B cell (primary cell): ENCODE measurements around the gene HOXB8. TPM values are rescaled to one million over a fixed set of nuclear protein-coding genes. Genes with fewer than 3 reads are reported as not detected.

ENCODE experiments used
- ATAC-seq: fragments of 200-7000 bp; cut with Tn5 transposase; one replicate; pipeline ENCODE4 v1.10.0; 2021; ENCODE audit warnings: low read depth, mild to moderate bottlenecking, moderate number of reproducible peaks, moderate library complexity
- CTCF ChIA-PET: fragments of 350-600 bp; sonication (Branson Sonifier 250); formaldehyde crosslinking; loops from one replicate; lab custom pipeline; 2021; ENCODE audit warnings: antibody characterized with exemption, inconsistent platforms; lab: Charles Lee
- POLR2A ChIA-PET: fragments of 350-600 bp; sonication (Branson Sonifier 250); formaldehyde crosslinking; loops from one replicate; lab custom pipeline; 2021; ENCODE audit warnings: antibody characterized with exemption; lab: Charles Lee
- DNase-seq: peaks from one replicate; pipeline ENCODE4 v3.0.0; 2013
- H2AFZ ChIP-seq: 2 replicates; pipeline ENCODE4 v1.6.1; 2012; ENCODE audit warnings: mild to moderate bottlenecking, low read depth, low read length; ENCODE audit not compliant: insufficient read depth, poor library complexity, severe bottlenecking
- H3K27ac ChIP-seq, 2 donors: 1 replicate in 1 of 2; 2 replicates in 1 of 2; pipeline ENCODE4 v1.5.1; 2012 to 2013; ENCODE audit warnings: low read length in 2 of 2, mild to moderate bottlenecking in 2 of 2, moderate library complexity in 1 of 2
- H3K27me3 ChIP-seq, 4 experiments: fragments of 200-600 bp in 1 of 4; sonication (generic) in 1 of 4; replicated peaks in 1 of 4; 1 replicate in 2 of 4; 2 replicates in 2 of 4; pipeline versions ENCODE4 v1.6.1 to v1.7.0; 2013 to 2016; ENCODE audit warnings: low read length in 3 of 4, mild to moderate bottlenecking in 2 of 4, mixed read lengths in 1 of 4, moderate library complexity in 1 of 4; ENCODE audit not compliant: insufficient read depth in 4 of 4, control insufficient read depth in 3 of 4; ENCODE audit errors: control extremely low read depth in 1 of 4
- H3K36me3 ChIP-seq, 2 experiments: replicated peaks in 1 of 2; 1 replicate in 1 of 2; 2 replicates in 1 of 2; pipeline versions ENCODE4 v1.6.1 to v1.7.1; 2013; ENCODE audit warnings: low read length in 1 of 2; ENCODE audit not compliant: insufficient read depth in 2 of 2, control insufficient read depth in 1 of 2; ENCODE audit errors: control extremely low read depth in 1 of 2, extremely low read depth in 1 of 2
- H3K4me1 ChIP-seq, 2 donors: fragments of 200-600 bp in 1 of 2; sonication (generic) in 1 of 2; 1 replicate in 1 of 2; 2 replicates in 1 of 2; pipeline versions ENCODE4 v1.5.1 to v1.6.1; 2013 to 2017; ENCODE audit warnings: low read length in 2 of 2; ENCODE audit not compliant: control insufficient read depth in 2 of 2, insufficient read depth in 2 of 2
- H3K4me2 ChIP-seq: replicated peaks from 2 replicates; pipeline ENCODE3; 2012; ENCODE audit warnings: mild to moderate bottlenecking, low read depth, low read length; ENCODE audit not compliant: poor library complexity, severe bottlenecking
- H3K4me3 ChIP-seq, 5 experiments: fragments of 200-600 bp in 1 of 5; sonication (generic) in 1 of 5; 1 replicate in 3 of 5; 2 replicates in 2 of 5; pipeline versions ENCODE4 v1.5.1 to v1.7.0; 2011 to 2016; ENCODE audit warnings: low read length in 4 of 5, mild to moderate bottlenecking in 4 of 5, low read depth in 2 of 5, control low read depth in 1 of 5, moderate library complexity in 1 of 5; ENCODE audit not compliant: insufficient read depth in 1 of 5; ENCODE audit errors: control extremely low read depth in 1 of 5, extremely low read depth in 1 of 5
- H3K79me2 ChIP-seq: fragments of 200-600 bp; sonication (generic); one replicate; pipeline ENCODE4 v1.6.0; 2016; ENCODE audit warnings: low read length; ENCODE audit not compliant: control insufficient read depth, insufficient read depth
- H3K9ac ChIP-seq: fragments of 200-600 bp; sonication (generic); 2 replicates; pipeline ENCODE4 v1.6.1; 2017; ENCODE audit warnings: mild to moderate bottlenecking, low read length, moderate library complexity
- H3K9me3 ChIP-seq, 3 donors: one replicate each; pipeline versions ENCODE4 v1.6.1 to v1.7.1; 2013; ENCODE audit warnings: low read length in 2 of 3; ENCODE audit not compliant: control insufficient read depth in 2 of 3, insufficient read depth in 1 of 3; ENCODE audit errors: control extremely low read depth in 1 of 3
- H4K20me1 ChIP-seq: 2 replicates; pipeline ENCODE4 v1.6.0; 2012; ENCODE audit warnings: mild to moderate bottlenecking, low read length; ENCODE audit not compliant: insufficient read depth, control insufficient read depth, poor library complexity, severe bottlenecking
- H3K27ac Mint-ChIP-seq: one replicate; pipeline ENCODE4 v1.8.0; 2021; ENCODE audit warnings: mixed read lengths
- H3K27me3 Mint-ChIP-seq: one replicate; pipeline ENCODE4 v1.8.0; 2021; ENCODE audit warnings: mixed read lengths
- H3K4me1 Mint-ChIP-seq: one replicate; pipeline ENCODE4 v1.8.0; 2021; ENCODE audit warnings: mixed read lengths
- H3K4me3 Mint-ChIP-seq: one replicate; pipeline ENCODE4 v1.8.0; 2021; ENCODE audit warnings: mixed read lengths
- H3K9me3 Mint-ChIP-seq: one replicate; pipeline ENCODE4 v1.8.0; 2022; ENCODE audit warnings: mixed read lengths; ENCODE audit not compliant: insufficient read depth
- EZH2 ChIP-seq: IDR thresholded peaks from 2 replicates; pipeline ENCODE4 v1.6.1; 2012; ENCODE audit warnings: borderline replicate concordance, low read depth, mild to moderate bottlenecking, moderate library complexity, low read length; ENCODE audit not compliant: insufficient read depth, poor library complexity, severe bottlenecking
- WGBS: methylation state at CpG from one replicate; pipeline ENCODE4 v1.1.5; 2013; ENCODE audit warnings: missing lambda C conversion rate; ENCODE audit not compliant: insufficient coverage; 5-methylcytosine and 5-hydroxymethylcytosine counted together
- intact Hi-C: fragments of 100-400 bp; cut with micrococcal nuclease; formaldehyde crosslinking; loops from one replicate; pipeline ENCODE4 v1.10.0; 2022
- polyA plus RNA-seq: library from polyadenylated mRNA; depleted of rRNA; stranded (reverse); fragments of >200 nt; gene quantifications from 2 replicates; pipeline ENCODE4 v1.2.3, GENCODE V29; 2012
- total RNA-seq, 2 donors: library from RNA; stranded (reverse); fragments of 120-200 nt in 1 of 2; gene quantifications; 1 replicate in 1 of 2; 2 replicates in 1 of 2; pipeline versions ENCODE4 v1.2.3 to v1.2.4, GENCODE V29; 2013 to 2022
- TF ChIP-seq, protein P1 (sequence below): fragments of 200-600 bp; IDR thresholded peaks from one replicate; pipeline ENCODE4 v1.8.0; 2022; ENCODE audit warnings: antibody characterized with exemption, mild to moderate bottlenecking

HOXB8 gene
- total and polyA plus RNA-seq, 2 donors (not counting 1 experiment from before 2014, with no cell fraction given): not detected

DNA sequence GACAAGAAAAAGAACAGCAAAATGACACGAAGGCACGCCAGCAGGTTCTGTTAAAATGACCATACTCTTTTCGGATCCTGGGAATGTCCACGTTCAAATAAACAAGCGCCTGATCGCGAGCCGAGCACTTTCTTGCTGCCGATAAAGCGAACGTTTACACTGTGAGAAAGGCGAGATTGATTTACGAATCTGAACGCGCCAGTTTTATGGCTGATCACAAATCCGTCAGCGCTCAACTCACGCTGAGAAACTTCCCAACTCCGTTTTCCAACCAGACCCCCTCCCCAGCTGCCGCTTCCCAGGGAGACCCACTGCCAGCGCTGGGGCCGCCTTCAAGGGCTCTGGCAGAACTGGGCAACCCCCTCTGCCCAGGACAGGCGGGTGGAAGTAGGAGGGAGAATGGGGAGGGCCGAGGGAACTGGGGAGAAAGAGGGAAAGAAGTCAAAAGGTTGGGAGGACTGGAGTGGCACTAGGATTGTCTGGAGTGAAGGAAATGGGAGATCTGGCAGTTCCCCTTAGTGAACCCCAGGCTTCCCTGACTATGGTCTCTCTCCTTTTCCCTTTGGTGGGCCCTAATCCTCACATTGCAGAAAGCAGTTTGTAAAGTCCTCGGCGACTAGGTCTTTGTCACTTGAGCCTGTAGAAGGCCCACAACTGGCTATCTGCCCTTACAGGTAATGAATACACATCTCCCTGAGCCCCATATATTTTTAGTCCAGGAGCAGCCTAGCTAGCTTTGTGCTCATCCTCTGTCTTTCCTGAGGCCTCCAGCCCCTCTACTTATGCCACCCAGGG, 43.9 kb downstream of the HOXB8 start:
- no peaks in the 10 kb centered on the region for H4K20me1 ChIP-seq
- ChIA-PET CTCF (interaction anchor here (0.5 kb wide), 1 partner anchor 741 kb away, joined by 3 read pairs; no protein-coding TSS in a partner anchor), POLR2A (no interaction called here)
- no peak overlapping the region for H2AFZ ChIP-seq
- H3K79me2 ChIP-seq: no peaks in the 10 kb centered on the region
- H3K9me3 Mint-ChIP-seq: no peaks in the 10 kb centered on the region
- no peak for ATAC-seq
- no peak overlapping the region for H3K9ac ChIP-seq
- no peak overlapping the region for H3K4me3 ChIP-seq
- TF ChIP-seq, protein P1, sequence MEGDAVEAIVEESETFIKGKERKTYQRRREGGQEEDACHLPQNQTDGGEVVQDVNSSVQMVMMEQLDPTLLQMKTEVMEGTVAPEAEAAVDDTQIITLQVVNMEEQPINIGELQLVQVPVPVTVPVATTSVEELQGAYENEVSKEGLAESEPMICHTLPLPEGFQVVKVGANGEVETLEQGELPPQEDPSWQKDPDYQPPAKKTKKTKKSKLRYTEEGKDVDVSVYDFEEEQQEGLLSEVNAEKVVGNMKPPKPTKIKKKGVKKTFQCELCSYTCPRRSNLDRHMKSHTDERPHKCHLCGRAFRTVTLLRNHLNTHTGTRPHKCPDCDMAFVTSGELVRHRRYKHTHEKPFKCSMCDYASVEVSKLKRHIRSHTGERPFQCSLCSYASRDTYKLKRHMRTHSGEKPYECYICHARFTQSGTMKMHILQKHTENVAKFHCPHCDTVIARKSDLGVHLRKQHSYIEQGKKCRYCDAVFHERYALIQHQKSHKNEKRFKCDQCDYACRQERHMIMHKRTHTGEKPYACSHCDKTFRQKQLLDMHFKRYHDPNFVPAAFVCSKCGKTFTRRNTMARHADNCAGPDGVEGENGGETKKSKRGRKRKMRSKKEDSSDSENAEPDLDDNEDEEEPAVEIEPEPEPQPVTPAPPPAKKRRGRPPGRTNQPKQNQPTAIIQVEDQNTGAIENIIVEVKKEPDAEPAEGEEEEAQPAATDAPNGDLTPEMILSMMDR: no peak
- no peak for TF ChIP-seq EZH2
- intact Hi-C loops: no loop called here
- H3K4me1 ChIP-seq: peaks cover 11 to 14% of the 10 kb centered on the region in 2 donors
- H3K4me2 ChIP-seq: no peak overlapping the region
- peaks cover 18% of the 10 kb centered on the region for H3K27me3 Mint-ChIP-seq
- peaks cover 0 to 6% (median 0%) of the 10 kb centered on the region in 3 donors for H3K9me3 ChIP-seq
- no peaks in the 10 kb centered on the region for H3K36me3 ChIP-seq
- peaks cover 0 to 45% (median 22%) of the 10 kb centered on the region in 4 experiments for H3K27me3 ChIP-seq
- DNase-seq: no peak
- WGBS: 80% methylated on average over 22 of the region's 26 CpGs
- no peak overlapping the region for H3K4me3 Mint-ChIP-seq
- H3K27ac ChIP-seq: no peak overlapping the region
- no peak overlapping the region for H3K27ac Mint-ChIP-seq
- peaks cover 11% of the 10 kb centered on the region for H3K4me1 Mint-ChIP-seq
